ENCODE data around the gene COL23A1.
"Not testable (repeated sequence)": the region's sequence is repeated elsewhere in the genome, so short reads cannot be mapped to it uniquely, and the experiment has no call there.

COL23A1 gene

GRCh38 chr5:178247481-178248456, 342.4 kb downstream of the COL23A1 start:
- DNase-seq, result no peak

DNA sequence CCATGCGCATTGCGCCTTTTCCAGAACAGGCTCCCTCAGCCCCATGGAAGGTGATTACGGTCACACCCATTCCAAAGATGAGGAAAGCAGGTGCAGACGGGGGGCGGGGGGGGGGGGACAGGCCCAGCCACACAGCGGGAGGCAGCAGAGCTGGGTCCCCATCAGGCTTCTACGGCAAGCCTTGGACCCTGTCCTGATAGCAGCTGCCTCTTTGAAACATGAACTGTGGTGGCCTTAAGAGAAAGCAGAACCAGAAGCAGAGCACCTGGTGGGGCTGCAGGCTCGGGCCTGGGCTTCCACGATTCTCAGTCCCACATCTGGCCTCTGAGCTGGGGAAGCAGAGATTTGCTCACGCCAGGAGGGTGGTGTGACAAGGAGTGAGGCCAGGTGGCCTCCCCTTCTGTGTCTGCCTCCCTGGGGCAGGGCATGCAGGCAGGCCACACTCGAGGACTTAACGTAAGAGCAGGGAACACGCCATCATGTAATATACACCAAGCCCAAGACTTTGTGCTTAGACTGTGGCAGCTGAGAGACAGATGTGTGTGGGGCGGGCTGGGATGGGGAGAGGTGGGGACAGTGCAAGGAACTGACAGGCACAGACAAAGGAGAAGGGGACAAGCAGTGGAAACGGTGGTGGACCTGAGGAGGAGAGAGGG, 343.4 kb downstream of the COL23A1 start:
- peak; percentile 31 for DNase-seq

DNA sequence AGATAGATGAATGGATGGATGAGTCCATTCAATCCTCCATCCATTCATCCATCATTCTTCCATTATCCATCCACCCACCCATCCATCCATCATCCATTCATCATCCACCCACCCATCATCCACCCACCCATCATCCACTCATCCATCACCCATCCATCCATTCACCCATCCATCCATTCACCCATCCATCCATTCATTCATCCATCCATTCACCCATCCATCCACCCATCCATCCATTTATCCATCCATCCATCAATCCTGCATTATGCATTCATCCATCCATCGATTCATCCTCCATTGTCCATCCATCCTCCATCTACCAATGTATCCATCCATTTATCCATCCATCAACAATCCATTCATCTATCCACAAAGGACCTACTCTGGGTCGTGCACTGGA, 344.8 kb downstream of the COL23A1 start:
- DNase-seq, result no peak

DNA sequence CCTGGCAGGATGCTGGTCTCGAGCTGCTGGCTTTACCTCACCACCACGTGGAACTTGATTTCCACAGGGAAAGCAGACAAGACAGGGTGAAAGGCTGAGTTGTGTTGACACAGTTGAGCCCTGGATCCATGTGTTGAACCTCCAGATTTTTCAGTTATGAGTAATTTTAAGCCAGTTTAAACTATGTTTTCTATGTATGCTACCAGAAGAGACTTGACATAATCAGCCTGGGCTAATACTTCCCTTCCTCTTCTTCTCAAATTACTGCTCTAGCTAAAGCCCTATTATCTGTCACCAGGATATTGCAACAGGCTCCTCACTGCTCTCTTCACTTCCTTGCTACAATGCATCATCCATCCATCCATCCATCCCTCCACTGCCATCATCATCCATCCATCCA, 345.6 kb downstream of the COL23A1 start:
- no peak for DNase-seq

GRCh38 chr5:178242416-178242815, 347.8 kb downstream of the COL23A1 start:
- DNase-seq, result no peak

GRCh38 chr5:178241688-178242231, 348.4 kb downstream of the COL23A1 start:
- DNase-seq, result no peak

DNA sequence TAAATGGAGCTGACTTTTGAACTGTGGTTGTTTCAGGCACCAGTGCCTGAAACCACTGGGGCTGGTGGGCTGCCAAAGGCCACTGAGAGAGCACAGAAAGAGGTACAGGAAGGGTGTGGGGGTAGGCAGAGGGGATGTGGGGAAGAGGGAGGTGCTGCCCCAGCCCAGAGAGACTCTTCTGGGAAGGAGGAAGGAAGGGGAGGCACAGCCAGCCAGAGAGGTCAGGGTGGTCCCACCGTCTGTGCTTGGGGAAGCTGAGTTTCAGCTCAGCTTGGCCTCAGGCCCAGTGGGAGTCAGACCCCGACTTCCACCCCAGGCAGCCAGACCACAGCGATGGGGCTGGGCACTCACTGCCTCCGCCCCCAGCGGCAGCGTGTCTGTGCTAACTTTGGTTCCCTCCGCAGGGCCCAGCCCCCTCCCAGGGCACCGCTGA, 348.9 kb downstream of the COL23A1 start:
- no peak for DNase-seq

GRCh38 chr5:178240766-178241165, 349.4 kb downstream of the COL23A1 start:
- DNase-seq, result no peak

DNA sequence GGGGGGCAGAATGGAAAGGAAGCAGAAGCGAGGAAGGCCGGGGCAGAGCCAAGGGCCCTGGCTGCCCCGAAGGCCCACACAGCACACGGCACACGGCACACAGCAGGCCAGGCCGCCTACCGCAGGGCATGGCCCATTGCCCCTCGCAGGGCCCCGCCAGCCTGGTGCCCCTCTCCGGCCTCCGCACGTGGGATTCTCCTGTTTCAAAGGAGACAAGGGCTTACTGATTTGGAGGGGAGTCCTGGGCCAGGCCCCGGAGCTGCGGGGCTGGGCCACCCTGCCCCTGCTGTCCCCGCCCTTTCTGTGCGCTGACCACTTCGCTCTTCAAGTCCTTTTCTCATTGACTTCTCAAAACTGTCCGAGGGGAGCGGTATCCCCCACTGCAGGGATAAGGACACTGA, 349.9 kb downstream of the COL23A1 start:
- DNase-seq, result no peak

GRCh38 chr5:178239626-178240301, 350.4 kb downstream of the COL23A1 start:
- DNase-seq, result not testable (repeated sequence)

GRCh38 chr5:178238711-178239592, 351.2 kb downstream of the COL23A1 start:
- no peak for DNase-seq

DNA sequence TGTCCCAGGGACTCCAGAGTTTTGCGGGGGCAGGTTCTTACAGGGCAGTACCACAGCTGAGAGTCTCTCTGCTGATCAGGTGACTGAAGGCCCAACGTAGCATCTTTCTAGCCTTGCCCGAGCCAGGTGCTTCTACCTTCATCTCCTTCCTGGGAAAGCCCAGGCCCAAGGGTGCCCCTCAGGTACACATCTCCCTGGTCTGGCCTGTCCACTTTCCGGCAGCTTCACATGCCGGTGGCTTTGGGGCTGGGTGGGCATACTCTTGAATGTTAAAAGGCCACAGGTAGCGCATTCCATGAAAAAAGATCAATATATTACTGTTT, 351.9 kb downstream of the COL23A1 start:
- no peak for DNase-seq

GRCh38 chr5:178237431-178238312, 352.5 kb downstream of the COL23A1 start:
- DNase-seq, result no peak

GRCh38 chr5:178236679-178237078, 353.5 kb downstream of the COL23A1 start:
- DNase-seq, result no peak

DNA sequence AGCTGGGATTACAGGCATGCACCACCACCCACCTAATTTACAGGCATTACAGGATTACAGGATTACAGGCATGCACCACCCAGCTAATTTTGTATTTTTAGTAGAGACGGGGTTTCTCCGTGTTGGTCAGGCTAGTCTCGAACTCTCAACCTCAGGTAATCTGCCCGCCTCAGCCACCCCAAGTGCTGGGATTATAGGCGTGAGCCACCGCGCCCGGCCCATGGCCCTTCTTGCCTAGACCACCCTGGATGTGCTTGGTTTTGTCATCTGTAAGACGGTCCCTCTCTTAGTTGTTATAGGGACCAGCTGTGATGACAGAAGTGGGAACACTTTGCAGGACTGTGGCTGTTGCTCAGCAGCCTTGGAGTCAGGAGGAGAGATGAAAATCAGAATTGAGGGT, 354.1 kb downstream of the COL23A1 start:
- no peak for DNase-seq

- no peak for DNase-seq
Observed at GRCh38 chr5:178235588-178235974, 354.6 kb downstream of the COL23A1 start.

GRCh38 chr5:178234750-178235587, 355.2 kb downstream of the COL23A1 start:
- no peak for DNase-seq

GRCh38 chr5:178234121-178234749, 356.0 kb downstream of the COL23A1 start:
- DNase-seq, result no peak

- DNase-seq, result no peak
Observed at GRCh38 chr5:178232920-178233429, 357.2 kb downstream of the COL23A1 start.

All from NCI-H524 treated with DMSO at 0.1 percent for 48 hours (cell line).